Suppressor macrophage treated with lipopolysaccharide for 1 hour (primary cell): ENCODE data around the gene PHOSPHO1.
A peak's percentile ranks its signal among the peaks of the same experiment; 100 is the strongest.

Source experiments
- DNase-seq, 3 donors: peaks; one replicate each; pipeline ENCODE4 v3.0.0-alpha.2; 2020 to 2022

Gene PHOSPHO1

DNA sequence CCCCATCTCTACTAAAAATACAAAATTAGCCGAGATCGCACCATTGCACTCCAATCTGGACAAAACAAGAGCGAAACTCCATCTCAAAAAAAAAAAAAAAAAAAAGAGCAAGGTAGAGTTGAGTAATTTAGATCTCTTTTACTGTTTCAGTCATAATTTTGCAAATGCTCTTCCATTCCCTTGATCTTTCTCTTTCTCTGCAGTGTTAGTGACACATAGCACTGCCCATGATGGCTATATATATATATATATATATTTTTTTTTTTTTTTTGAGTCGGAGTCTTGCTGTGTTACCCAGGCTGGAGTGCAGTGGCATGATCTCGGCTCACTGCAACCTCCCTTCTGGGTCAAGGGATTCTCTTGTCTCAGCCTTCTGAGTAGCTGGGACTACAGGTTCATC, 12.2 kb upstream of the PHOSPHO1 start:
- DNase-seq: no peak

GRCh38 chr17:49241692-49242397, 11.3 kb upstream of the PHOSPHO1 start:
- DNase-seq: no peak

GRCh38 chr17:49241040-49241439, 10.5 kb upstream of the PHOSPHO1 start:
- DNase-seq: no peak

DNA sequence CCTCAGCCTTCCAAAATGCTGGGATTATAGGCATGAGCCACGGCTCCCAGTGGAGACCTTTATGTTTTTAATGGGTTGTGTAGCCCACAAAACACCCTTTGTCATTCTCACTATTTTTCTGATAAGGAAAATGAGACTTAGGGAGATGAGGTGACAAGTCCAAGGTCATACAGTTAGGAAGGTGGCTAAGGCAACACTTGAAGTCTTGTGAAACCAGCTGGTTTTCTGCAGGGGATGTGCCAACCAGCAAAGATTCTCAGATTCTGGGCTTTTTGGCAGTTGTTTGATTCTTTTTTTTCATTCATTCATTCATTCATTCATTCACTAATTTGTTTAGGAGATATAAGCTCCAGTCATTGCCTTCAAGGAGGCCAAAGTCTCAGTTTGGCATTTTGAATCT, 10.0 kb upstream of the PHOSPHO1 start:
- no peak for DNase-seq

DNA sequence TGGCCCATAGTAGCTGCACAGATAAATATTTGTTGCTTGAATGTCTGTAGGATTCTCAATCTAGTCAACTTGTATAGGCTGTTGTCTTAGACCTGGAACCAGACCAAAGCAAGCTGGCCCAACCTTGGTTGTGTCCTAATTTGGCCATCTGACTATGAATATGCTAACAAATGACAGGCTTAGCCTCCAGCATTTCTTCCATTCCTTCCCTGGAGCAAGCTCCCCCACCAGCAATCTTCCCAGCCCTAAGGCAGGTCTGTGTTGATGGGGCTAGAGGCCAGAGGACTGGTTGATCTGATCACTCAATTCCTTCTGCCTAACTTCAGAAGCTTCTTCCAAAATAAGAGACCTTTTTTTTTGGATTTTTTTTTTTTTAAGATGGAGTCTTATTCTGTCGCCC, 9.4 kb upstream of the PHOSPHO1 start:
- no peak for DNase-seq

DNA sequence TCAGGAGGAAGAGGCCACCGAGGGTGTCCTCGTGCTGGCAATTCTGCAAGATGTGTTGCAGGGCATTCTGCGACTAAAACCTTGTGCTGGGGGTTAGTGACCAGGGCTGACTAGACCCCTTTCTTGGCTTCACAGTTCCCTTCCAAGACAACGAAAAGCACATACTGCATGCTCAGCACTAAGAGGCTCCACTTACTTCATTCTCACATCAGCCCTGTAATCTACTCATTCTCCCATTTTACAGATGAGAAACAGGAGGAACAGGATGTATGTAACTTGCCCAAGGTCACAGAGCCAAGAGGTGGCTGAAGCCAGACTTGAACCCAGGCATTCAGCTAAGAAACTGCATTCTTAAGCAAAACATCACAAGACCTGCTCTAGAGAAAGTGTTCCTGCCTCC, 5.3 kb upstream of the PHOSPHO1 start:
- no peak for DNase-seq

DNA sequence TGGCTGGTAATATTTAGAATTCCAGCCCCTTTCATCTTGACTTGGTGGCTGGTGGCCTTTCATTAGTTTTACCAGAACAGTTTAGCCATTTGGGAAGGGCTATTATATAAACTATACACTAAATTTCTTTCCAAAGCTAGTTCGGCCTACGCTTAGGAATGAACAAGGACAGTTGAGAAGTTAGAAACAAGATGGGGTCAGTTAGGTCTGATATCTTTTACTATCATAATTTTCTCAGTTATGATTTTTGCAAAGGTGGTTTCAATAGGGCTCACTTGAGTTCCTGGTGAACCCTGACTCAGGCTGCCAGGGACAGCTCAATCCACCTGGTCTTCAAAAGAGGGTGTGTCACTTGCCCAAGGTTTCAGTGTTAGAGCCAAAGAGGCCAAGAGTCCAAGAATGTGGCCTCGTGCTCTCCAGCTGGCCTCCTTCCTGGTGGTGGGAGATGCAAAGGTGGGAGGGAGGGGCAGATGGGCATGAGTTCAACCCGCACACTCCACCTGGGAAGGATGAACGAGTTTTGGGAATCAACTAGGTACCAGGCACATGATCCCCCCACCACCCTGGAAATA, 4.0 kb upstream of the PHOSPHO1 start:
- DNase-seq: no peak

DNA sequence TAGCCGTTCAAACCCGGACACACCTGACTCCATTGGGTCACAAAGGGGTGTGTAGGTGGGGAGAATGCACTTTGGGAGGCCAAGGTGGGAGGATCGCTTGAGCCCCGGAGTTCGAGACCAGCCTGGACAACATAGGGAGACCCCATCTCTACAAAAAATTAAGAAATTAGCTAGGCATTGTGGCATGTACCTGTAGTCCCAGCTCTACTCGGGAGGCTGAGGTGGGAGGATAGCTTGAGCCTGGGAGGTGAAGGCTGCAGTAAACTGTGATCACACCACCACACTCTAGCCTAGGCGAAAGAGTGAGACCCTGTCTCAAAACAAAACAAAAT, 942 bp upstream of the PHOSPHO1 start:
- no peak for DNase-seq

GRCh38 chr17:49229805-49230600, 584 bp downstream of the PHOSPHO1 start:
- peak in 1 of 3 donors; percentile 27 for DNase-seq

DNA sequence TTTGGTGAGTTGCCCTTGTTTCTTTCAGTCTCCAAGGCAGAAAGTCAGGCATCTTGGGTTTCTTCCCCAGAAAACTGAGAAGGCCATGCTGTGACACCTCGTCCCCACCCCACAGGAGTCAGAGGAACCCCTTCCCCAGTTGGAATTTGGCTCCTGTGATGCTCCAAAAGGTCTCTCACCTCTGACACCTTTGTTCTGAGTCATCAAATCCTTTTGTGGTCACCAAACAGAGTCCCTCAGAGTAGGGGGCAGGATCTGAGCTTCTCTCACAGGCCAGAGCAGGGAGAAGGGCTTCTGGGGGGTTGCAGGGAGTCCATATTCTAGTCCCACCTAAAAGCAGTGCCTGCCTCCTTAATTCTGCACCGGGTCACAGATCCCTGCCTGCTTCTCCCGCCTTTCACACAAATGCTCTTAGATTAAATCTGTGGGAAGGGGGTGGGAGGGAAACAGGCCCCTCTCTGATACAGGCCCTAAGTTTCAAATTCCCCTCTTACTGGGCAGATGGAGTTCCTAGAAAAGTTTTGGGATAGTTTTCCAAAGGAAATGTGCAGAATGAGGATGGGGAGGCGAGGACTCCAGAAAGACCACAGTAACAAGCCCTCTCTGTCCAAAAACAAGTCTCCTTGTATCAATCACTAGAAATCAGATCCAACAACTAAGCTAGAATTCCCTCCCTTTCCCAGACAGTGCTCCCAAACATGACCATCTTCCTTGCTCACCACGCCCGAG, 1.3 kb downstream of the PHOSPHO1 start:
- DNase-seq: no peak

DNA sequence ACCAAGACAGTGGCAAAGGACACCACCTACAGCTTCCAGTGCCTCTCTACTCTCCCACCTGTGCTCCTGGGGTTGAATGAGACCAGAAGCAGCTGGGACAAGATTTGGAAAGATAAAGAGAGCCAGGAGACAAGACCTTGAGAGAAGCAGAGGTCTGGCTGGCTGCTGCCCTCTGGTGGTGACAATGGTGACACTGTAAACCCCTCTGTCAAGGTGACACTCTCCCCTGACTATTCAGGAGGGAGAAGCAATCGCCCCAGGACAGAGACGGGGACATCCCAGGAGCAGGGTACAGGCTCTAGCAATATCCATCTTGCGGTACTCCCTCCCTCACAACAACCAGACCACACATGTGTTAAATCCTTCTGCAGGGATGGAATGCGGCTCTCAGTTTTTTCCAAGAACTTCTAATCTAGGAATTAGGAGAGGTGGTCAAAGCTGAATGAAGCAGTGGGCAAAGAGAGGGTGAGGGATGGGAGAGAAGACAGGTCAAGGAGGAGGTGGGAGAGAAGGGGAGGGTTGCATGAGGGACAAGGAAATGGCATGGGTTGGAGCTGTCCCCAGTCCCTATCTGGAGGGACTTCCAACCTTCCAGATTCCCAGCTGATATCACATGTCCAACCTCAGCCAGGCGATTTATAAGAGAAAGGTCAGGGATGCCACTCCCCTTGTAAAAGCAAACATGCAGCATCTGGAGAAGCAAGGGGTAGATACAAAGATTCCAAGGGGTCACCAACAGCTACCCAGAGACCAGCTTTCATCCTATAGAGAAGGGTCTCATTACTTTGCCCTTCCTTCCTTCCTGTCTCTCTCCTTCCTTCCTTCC, 2.9 kb downstream of the PHOSPHO1 start:
- DNase-seq: peak; percentile 74 to 87 (median 79)

- no peak for DNase-seq
Observed at GRCh38 chr17:49226771-49227435, 3.7 kb downstream of the PHOSPHO1 start.

- no peak for DNase-seq
Observed at GRCh38 chr17:49225554-49226236, 4.9 kb downstream of the PHOSPHO1 start.

DNA sequence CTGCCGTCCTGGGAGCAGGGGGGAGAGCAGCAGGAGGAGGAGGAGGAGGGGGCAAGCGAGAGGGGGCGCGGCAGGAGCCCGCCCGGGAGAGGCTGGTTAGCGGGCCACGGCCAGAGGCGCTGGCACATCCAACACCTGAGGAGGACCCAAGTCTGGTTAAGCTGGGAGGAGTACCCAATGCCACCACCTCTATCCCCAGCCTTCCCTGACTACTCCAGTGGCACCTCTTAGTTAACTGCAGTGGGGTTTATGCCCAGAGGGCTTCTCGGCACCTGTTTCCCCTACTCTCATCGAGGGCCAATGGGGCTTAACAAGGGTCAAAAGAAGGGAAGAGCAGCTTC, 5.6 kb downstream of the PHOSPHO1 start:
- DNase-seq: no peak

DNA sequence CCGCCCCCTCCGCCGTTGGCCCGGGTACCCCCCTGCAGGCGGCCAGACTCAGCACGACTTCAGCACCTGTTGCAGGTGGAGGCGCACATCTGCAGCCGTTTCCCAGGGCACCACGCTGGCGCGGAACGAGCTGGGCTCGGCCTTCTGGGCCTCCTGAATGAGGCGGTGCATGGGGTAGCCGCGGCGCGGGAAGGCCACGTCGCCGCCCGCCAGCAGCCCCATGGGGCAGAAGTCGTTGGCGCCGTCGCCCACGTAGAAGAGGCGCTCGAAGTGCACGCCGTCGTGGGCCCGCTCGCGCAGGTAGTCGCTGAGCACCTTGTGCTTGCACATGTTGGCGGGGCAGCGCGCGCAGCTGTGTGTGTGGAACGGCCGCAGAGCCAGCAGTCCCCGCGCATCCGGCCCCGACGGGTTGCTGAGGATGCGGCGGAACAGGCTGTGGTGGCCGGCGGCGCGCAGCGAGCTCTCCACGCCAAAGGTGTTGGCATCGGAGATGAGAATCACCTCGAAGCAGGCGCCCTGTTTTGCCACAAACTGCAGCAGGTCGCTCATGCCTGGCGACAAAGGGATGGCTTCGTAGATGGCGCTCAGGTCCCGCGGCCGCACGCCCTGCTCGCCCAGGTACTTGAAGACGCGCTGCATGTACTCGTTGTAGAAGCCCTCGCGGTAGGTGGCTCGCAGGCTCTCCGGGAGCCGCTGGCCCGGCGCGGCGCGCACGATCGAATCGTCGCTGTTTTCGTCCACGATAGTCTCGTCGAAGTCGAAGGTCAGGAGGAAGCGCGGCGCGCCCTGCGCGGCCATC, 6.2 kb downstream of the PHOSPHO1 start:
- no peak for DNase-seq

DNA sequence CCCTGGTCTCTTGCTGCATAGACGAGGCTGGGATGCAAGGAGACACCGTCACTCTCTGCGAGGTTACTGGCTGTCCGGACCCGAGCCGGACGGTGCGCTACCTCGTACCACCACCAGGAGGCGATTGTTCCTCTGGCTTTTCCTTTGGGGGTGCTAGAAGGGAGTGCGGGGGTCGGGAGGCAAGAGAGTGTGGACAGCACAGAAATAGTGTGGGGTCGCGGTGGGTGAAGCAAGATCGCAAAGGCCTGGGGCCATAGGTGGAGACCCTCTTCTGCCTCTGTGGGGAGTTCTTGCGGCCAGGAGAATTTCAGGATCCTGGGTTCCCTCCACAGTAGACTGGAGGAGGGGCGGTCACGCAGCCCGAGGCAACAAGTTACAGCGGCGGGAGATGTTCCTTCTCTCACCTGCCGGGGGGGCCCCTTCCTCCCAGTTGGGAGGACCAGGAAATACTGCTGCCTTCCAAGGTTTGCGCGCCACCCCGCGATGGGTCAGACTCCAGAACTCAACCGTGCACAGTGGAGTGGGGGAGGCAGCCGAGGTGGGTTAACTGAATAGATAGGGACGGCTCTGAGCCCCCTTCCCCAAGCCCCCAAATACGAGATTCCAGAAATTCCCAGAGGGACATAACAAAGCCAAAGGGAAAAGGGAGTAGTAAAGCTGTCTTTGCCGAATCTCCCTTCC, 6.9 kb downstream of the PHOSPHO1 start:
- DNase-seq: peak; percentile 58 to 70 (median 63)

DNA sequence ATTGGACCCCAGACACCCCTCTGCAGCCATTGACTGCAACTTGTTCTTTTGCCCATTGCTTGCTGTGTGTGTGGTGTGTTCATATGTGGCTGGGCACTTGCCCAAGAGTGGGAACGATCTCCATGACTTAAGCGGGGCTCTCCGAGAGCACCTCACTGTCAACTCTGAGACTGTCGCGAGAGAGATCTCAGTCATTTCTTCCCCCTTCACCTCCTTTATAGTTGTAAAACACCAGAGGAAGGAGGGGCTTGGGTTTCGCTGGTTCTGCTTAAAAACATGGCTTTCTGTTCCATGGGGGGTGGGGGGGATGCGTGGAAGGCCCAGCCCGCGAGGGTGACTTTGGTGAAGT, 7.4 kb downstream of the PHOSPHO1 start:
- peak in 1 of 3 donors; percentile 32 for DNase-seq

DNA sequence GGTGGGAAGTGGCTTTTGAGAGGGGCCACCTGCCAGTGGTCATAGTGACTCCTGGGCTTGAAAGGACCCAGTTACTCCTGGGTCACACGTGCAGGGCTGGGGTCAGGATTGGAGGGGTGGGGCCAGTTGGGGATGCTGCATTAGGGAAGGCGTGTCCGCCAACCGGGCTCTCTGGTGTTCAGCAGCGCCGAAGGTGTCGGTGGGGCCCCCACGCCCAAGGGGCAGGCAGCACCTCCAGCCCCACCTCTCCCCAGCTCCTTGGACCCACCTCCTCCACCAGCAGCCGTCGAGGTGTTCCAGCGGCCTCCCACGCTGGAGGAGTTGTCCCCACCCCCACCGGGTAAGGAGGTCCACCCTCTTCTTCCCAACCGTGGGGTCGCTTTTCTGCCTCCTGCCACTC, 10.6 kb downstream of the PHOSPHO1 start:
- no peak for DNase-seq

DNA sequence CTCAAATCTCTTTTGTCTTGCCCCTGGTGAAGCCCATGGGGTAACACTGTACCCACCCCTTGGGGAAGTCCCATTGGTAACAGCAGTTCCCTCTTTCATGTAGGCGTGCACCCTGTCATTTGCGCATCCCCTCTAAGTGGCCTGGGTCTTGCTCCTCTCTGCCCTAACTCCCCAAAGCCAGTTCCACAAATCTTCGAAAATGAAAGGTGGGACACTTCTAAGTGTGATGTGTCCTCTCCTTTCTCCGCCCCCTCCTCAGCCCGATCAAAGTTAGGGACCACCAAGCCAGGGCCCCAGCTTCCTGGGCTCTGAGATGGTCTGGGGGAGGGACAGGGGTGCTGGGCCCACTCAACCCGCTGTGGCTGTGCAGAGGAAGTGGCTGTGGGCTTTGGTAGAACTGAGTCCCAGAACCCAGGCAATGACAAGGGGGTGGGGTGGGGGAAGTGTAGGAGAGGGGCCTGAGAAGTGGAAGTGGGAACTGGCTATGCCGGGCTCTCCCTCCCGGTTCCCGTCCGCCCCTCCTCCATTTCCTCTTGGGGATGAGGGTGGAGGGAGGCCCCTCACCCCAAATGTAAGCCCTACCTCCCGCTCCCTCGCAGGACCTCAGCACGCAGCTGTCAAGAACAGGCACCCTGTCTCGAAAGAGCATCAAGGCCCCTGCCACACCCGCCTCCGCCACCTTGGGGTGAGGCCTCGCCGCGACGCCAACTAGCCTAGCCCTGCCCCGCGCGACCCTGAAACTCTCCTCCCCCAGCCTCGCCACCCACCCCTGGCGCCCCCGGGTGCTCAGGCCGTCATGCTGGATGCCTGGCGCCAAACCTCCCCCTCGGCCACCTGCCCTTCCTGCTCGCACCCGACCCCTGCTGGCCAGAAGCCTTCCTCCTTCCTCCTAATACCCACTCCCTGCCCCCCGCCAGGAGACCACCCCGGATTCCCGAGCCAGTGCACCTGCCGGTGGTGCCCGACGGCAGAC, 11.4 kb downstream of the PHOSPHO1 start:
- DNase-seq: peak; percentile 81 to 90 (median 85)
